ENCODE results near the gene GPC2.
"Not testable (repeated sequence)": the region's sequence is repeated elsewhere in the genome, so short reads cannot be mapped to it uniquely, and the experiment has no call there.

The GPC2 gene

DNA sequence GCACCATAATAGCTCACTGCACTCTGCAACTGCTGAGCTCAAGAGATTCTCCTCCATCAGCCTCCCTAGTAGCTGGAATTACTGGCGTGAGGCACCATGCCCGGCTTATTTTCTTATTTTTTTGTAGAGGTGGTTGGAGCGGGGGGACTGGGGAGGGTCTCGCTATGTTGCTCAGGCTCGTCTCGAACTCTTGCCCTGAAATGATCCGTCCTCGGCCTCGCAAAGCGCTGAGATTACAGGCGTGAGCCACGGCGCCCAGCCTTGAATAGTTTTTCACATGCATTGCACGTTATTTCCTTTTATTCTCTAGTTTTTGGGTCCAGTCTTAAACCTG lies 29.0 kb downstream of the GPC2 start:
- DNase-seq: no peak

DNA sequence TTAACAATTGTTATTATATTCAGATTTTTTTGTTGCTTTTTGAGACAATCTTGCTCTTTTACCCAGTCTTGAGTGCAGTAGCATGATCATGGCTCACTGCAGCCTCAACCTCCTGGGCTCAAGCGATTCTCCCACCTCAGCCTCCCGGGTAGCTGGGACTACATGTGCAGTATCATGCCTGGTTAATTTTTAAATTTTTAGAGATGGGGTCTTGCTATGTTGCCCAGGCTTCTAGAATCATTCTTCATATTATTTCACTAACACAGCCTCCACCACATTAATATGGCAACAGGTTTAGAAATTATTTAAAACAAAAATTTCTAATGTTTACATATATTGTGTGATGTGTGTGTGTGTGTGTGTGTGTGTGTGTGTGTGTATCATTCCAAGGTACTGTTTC lies 29.9 kb downstream of the GPC2 start:
- no peak for DNase-seq

DNA sequence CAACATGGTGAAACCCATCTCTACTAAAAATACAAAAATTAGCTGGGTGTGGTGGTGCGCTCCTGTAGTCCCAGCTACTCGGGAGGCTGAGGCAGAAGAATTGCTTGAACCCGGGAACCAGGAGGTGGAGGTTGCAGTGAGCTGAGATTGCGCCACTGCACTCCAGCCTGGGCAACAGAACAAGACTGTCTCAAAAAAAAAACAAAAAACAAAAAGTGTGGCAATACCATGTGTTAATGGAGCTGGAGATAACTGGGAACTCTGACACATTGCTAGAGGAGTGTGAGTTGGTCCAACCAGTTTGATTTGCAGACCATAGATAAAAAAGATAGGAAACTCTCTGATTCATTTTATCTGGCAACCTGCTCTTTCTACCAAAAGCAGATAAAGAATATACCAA lies 30.8 kb downstream of the GPC2 start:
- not testable (repeated sequence) for DNase-seq

- no peak for DNase-seq
Measured at GRCh38 chr7:100142461-100142860, 34.7 kb downstream of the GPC2 start.

DNA sequence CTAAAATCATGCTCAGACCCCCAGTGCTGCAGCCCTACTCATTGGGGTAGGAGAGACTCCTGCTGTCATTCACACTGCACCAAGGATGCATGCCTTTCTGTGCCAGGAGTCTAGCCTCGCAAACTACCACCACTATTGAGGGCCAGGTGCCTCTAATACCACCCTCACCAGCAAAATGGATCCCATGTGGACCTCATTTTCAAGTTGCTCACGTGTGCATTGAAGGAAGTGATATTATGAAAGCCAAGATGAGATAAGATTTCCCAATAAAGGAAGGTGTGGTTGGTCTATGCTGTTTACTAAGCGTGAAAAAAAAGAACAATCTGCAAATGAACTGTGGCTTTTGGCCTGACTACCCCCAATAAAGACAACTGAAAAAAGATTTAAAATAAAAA lies 35.6 kb downstream of the GPC2 start:
- no peak for DNase-seq

- no peak for DNase-seq
Measured at GRCh38 chr7:100137851-100138760, 39.1 kb downstream of the GPC2 start.

DNA sequence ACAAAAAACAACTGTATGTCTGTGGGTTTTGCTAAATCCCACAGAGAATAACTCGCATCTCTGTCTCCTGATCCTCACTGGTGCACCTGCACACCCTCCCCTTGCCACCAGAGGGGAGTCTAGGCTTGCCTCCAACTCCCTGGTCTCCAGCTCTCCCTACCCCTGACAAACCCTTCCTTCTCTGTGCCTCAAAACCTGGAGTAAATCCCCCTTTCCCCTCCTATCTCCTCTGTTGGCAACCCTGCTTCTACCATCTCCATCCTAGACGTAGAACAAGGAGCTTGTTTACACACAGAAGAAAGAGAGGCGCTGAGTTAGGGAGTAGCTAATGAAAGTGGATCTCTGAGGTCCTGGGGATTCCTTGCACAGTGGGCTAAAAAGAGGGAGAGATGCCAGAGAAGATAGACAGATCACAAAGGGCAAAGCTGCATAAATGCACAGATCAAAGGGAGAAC lies 44.5 kb downstream of the GPC2 start:
- peak; percentile 48 for DNase-seq

GRCh38 chr7:100132126-100132525 lies 45.1 kb downstream of the GPC2 start:
- DNase-seq: no peak

- peak; percentile 90 for DNase-seq
Measured at GRCh38 chr7:100130608-100131453, 46.4 kb downstream of the GPC2 start.

DNA sequence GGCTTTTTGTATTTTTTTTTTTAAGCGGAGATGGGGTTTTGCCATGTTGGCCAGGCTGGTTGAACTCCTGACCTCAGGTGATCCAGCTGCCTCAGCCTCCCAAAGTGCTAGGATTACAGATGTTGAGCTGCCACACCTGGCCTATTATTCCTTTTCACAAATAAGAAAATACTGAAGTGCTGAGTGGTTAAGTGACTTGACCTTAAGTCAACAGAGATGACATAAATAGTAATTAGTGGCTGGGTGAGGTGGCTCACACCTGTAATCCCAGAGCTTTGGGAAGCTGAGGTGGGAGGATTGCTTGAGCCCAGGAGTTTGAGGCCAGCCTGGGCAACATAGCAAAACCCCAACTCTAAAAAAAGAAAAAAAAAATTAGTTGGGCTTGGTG lies 47.0 kb downstream of the GPC2 start:
- DNase-seq: not testable (repeated sequence)

DNA sequence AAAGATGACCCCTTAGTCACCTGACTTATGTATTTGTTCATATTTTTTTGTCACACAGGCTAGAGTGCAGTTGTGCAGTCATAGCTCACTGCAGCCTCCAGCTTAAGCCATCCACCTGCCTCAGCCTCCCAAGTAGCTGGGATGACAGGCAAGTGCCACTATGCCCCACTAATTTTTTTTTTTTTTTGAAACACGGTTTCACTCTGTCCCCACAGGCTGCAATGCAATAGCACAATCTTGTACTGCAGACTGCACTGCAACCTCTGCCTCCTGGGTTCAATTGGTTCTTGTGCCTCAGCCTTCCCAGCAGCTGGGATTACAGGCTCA lies 48.6 kb downstream of the GPC2 start:
- DNase-seq: no peak

DNA sequence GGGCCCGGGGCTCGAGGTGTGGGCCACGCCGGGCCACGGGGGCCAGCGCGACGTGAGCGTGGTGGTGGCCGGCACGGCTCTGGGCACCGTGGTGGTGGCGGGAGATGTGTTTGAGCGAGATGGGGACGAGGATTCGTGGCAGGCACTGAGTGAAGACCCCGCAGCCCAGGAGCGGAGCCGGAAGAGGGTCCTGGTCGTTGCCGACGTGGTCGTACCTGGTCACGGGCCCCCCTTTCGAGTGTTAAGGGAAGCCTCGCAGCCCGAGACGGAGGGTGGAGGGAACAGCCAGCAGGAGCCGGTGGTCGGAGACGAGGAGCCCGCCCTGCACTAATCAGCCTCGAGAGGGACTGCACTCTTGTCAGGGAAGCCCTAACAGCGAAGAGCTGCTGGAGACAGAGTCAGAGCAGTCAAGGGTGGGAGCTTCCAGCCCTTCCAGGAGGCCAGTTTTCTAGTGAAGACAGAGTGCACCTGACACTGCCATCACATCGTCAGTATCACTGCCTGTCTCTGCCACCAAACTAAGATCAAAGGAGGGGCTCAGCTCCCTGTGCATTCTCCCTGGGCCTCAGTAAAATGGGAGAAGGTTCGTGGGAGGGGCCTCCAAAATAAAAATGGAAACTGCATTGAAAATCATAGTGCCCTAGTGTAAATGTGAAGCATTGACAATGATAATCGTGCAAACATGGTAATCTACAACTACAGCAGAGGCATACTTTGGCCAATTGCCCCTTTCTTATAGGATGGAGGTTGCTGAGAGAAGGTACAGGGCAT lies 49.1 kb downstream of the GPC2 start:
- DNase-seq: no peak

GRCh38 chr7:100126931-100127865 lies 50.0 kb downstream of the GPC2 start, which contains the start of gene MBLAC1:
Gene MBLAC1 (plus strand): TSS chr7:100126967. CDS start chr7:100127396, 429 bp downstream.
- peak; percentile 91 for DNase-seq

- DNase-seq: no peak
Measured at GRCh38 chr7:100126239-100126930, 50.8 kb downstream of the GPC2 start.

GRCh38 chr7:100124301-100125230 lies 52.6 kb downstream of the GPC2 start:
- DNase-seq: no peak

DNA sequence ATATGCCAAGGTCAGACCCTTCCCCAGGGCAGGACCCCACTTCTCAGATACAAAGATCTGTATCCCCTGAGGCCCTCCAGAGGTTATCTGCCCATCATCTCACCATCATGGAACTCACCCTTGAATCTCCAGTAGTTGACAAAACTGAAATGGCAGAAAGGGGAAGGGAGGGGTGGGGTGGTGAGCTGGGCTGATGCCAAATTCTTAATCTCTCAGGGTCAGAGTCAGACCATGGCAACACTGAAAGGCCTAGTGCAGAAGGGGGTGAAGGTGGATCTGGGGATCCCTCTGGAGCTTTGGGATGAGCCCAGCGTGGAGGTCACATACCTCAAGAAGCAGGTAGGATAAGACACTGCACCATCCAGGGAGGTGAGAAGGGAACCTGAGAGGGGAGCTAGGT lies 54.6 kb downstream of the GPC2 start:
- DNase-seq: no peak

GRCh38 chr7:100122067-100122466 lies 55.1 kb downstream of the GPC2 start:
- DNase-seq: no peak

GRCh38 chr7:100120733-100121036 lies 56.5 kb downstream of the GPC2 start:
- DNase-seq: no peak

DNA sequence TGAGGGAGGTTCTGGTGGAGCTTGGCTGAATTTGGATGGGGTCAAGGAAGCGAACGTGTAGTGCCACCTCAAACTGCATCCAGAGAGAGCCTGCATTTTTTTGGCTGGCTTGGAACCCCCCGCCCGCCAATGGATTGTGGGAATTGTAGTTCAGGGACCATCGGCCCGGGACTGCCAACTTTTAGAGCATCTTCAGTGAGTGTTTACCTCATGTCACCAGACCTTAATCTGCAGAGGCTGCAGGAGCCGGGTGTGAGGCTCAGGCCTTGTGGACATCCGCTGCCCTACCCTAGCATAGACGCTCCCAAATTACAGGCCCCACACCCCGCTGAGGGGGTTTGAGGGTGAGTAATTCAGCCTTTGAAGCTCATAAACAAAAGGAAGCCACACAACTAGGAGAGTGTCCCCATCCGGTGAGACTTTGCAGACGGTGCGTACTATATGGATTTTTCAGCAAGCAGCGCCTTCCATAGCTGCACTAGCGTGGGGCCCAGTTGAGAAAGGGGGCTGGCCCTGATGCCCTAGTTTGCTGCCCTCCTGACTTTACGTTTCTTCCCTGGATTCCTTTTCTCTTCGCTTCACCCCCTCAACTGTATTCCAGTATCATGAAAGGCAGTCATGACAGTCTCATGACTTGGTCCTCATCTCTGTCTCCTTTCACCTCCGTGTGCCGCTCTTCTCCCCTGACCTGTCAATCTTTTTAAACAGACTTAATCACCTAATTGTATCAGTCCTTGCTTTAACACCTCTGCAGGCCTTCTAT lies 57.0 kb downstream of the GPC2 start:
- no peak for DNase-seq

All from activated CD4-positive, CD25-positive, alpha-beta regulatory T cell treated with anti-CD3 and anti-CD28 coated beads, Interleukin-2, amount 50 U/mL, for 72 hours (primary cell).